Activated CD4-positive, alpha-beta T cell treated with anti-CD3 and anti-CD28 coated beads, Interleukin-2, Interleukin-6, amounts not matched to agents 100 ng/mL and 50 ng/mL, durations not matched to agents 16 hours and 8 hours (primary cell): ENCODE measurements around the gene MTRR.

Experiments used
- DNase-seq: peaks from one replicate; pipeline ENCODE4 v3.0.0-alpha.2; 2020

MTRR gene

GRCh38 chr5:7857926-7858632 is 10.9 kb upstream of the MTRR start:
- DNase-seq: peak; percentile 66

GRCh38 chr5:7866196-7866595 is 2.8 kb upstream of the MTRR start:
- no peak for DNase-seq

- DNase-seq: no peak
Observed at GRCh38 chr5:7867260-7867659, 1.7 kb upstream of the MTRR start.

- no peak for DNase-seq
Observed at GRCh38 chr5:7868427-7868772, 548 bp upstream of the MTRR start.

- peak; percentile 56 for DNase-seq
Observed at GRCh38 chr5:7869474-7870136, 657 bp downstream of the MTRR start.

GRCh38 chr5:7871653-7872052 is 2.7 kb downstream of the MTRR start:
- peak; percentile 49 for DNase-seq

GRCh38 chr5:7872517-7873130 is 3.7 kb downstream of the MTRR start:
- DNase-seq: no peak

GRCh38 chr5:7873216-7873615 is 4.3 kb downstream of the MTRR start:
- peak; percentile 86 for DNase-seq

- DNase-seq: no peak
Observed at GRCh38 chr5:7874639-7875038, 5.7 kb downstream of the MTRR start.

- DNase-seq: no peak
Observed at GRCh38 chr5:7875151-7875550, 6.2 kb downstream of the MTRR start.

GRCh38 chr5:7876867-7877266 is 7.9 kb downstream of the MTRR start:
- peak; percentile 81 for DNase-seq

GRCh38 chr5:7877851-7878250 is 8.9 kb downstream of the MTRR start:
- DNase-seq: peak; percentile 16

- peak; percentile 79 for DNase-seq
Observed at GRCh38 chr5:7878381-7878873, 9.5 kb downstream of the MTRR start.

- DNase-seq: no peak
Observed at GRCh38 chr5:7881091-7881490, 12.1 kb downstream of the MTRR start.

- no peak for DNase-seq
Observed at GRCh38 chr5:7881816-7882215, 12.9 kb downstream of the MTRR start.

GRCh38 chr5:7882926-7883325 is 14.0 kb downstream of the MTRR start:
- no peak for DNase-seq

GRCh38 chr5:7884491-7885267 is 15.7 kb downstream of the MTRR start:
- no peak for DNase-seq

GRCh38 chr5:7886849-7887475 is 18.0 kb downstream of the MTRR start:
- peak; percentile 15 for DNase-seq

GRCh38 chr5:7888901-7889300 is 20.0 kb downstream of the MTRR start:
- no peak for DNase-seq

- no peak for DNase-seq
Observed at GRCh38 chr5:7894439-7894838, 25.5 kb downstream of the MTRR start.

GRCh38 chr5:7894860-7895259 is 25.9 kb downstream of the MTRR start:
- DNase-seq: peak; percentile 42

GRCh38 chr5:7897014-7897600 is 28.2 kb downstream of the MTRR start:
- DNase-seq: peak; percentile 62

- DNase-seq: no peak
Observed at GRCh38 chr5:7902201-7902600, 33.3 kb downstream of the MTRR start.
